G401.6 (cell line): ENCODE measurements around the gene RGL1.

Experiments used
- FAIRE-seq: peaks from 2 replicates; lab custom pipeline; 2012; peaks lifted over from hg19 to GRCh38; lab: Jason Lieb, UNC

RGL1 gene

DNA sequence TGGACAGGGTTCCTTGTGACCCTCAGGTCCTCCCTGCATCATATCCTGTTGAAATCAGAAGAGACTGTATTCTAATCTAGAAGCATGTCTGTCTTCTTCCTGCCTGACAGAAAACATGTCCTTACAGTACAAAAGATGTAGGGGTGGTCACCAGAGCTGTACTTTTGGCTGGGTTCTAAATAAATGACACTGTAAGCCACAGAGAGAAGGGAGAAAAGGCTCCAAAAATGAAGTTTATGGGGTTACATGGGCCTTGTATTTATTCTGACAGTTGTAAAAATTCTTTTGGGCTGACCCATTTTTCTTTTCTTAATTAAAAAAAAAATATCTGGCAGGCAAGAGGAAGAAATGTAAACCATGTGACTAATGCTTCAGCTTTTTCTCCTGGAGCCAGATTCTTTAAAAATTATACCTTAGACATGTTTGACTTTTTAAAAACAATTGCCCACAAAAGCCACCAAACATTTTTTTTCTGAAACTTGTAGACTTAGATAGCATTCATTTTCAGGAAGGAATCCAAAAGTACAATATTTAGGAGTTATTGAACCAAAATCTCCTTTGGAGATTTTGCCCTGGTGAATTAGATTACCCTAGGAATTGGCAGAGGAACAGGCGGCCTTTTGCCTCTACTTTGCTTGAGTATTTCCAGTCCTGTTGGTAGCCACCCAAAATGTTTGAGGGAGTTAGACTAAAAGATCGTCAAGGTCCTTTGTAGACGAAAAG lies 17.1 kb downstream of the RGL1 start:
- FAIRE-seq: no peak

DNA sequence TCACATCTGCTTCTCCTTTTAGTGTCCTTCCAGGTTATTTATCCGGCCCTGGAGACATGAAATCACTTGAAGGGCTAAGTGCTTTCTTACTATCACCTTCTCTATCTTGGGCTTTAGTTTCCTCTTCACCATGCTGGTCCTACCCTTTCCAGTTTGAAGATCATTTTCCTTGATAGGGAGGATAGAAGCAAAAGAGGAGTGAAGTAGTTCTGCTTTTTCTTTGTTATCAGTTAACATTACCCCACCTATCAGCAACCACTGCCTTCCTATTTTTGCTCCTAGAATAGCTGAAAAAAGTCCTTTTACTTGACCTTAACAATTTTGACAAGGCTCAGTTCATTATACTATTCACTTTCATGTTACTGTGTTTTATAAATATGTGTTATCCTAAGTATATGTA lies 19.4 kb downstream of the RGL1 start:
- no peak for FAIRE-seq

DNA sequence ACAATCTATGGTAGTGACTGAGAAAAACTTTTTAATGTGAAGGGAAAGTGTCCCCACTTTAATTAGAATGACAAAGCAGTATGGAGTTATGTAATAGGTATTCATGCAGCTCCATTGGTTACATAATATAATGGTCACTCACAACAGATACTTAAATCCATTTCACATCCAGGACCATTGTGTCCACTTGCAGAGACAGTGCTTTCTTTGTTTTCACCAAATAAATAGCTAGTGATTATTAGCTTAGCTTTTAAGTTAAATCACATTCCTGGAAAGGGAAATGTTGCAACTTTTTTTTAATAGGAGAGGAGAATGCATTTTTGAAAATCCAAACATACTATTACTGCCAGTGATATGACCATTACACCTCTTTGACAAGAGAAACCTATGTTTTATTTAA lies 22.9 kb downstream of the RGL1 start:
- FAIRE-seq: no peak

DNA sequence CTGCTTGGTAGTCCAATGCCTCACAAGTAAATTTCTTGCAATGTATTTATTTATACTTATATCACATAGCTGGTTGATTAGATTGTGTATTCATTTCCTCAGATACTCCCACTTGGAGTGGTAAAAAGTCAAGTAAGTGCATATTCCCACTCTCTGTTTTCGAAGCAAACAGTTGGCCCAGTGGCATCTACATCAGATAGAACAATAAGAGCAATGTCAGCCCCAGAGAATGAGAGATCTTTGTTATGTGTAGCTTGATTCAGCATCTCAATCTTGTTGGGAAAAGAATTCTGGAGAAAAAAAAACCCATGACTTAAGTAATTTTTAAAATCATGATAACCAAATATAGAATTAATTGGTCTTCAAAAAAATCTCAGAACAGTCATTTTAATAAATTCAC lies 25.5 kb downstream of the RGL1 start:
- no peak for FAIRE-seq

DNA sequence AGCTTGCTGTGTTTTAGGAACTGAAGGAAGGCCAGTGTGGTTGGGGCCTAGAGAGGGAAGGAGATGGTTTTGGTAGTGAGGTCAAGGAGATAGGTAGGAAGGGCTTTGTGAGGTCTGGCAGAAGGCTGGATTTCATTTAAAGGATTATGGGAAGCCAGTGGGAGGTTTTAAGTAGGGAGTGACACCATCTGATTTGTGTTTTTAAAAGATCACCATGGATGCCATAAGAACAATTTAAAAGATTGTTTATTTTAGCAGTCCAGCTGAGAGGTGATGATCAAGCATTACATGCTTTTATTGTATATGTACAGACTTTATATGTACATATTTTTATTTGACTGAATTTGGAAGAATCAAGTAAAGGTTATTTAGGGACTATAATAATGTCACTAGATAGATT lies 26.4 kb downstream of the RGL1 start:
- FAIRE-seq: peak; percentile 21

DNA sequence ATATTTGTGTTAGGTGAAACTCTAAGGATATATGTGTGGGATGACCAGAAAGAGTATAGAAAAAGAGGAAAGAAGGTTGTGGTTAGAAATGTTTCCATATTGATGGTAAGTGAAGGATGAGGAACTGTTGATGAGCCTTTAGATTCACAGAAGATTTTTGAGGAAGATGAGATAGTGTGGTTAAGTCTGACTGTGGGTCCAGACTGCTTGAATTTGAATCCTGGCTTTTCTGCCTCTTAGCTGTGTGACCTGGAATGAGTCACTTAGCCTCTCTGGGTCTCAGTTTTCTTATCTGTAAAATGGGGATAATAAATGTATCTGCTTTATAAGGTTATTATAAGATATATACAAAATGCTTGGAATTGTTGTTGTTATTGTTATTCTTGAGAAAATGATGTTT lies 27.5 kb downstream of the RGL1 start:
- no peak for FAIRE-seq

DNA sequence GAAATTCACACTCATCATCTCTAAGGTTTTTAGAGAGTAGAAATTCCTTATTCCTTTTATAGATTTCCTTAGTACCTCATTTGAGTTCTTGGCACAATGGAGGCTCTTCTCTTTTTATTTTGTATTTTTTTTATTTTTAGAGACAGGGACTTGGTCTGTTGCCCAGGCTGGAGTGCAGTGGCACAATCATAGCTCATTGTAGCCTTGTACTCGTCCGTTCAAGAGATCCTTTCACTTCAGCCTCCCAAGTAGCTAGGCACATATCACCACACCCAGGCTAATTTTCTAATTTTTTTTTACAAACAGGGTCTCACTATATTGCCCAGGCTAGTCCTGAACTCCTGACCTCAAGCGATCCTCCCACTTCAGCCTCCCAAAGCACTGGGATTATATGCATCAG lies 29.6 kb downstream of the RGL1 start:
- no peak for FAIRE-seq

DNA sequence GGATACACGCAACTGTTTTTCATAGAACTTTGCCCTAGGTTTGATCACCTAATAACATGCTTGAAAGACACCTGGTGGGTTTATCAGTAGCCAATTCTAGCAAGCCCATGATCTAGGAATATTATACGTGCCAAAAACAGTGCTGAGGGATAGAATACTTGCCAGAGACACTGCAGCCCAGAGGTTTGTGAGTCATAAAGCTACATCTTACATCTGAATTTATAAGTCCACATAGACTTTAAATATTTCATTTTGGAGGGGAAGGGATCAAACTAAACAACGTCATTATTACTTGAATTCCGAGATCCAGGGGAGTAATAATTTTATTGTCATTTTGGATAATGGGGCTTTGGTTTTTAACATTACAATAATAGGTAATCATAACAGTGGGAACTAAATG lies 31.7 kb downstream of the RGL1 start:
- FAIRE-seq: no peak

DNA sequence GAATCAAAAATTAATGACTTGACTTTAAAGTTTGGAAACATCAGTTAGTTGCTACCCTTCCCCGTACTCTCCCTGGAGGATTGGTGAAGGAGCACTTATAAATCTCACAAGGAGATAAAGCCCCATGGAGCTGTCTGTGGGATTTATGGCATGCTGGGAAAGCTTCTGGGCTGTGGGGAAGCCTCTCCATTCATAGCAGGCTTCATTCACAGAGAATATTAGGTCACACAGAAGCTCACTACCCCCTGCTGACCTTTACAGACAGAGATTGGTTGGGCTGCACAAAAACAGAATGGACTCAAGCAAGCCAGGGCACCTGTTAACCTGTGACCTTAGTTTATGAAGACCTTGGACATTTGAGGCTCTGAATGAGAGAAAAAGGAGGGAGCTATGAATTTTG lies 32.1 kb downstream of the RGL1 start:
- no peak for FAIRE-seq

DNA sequence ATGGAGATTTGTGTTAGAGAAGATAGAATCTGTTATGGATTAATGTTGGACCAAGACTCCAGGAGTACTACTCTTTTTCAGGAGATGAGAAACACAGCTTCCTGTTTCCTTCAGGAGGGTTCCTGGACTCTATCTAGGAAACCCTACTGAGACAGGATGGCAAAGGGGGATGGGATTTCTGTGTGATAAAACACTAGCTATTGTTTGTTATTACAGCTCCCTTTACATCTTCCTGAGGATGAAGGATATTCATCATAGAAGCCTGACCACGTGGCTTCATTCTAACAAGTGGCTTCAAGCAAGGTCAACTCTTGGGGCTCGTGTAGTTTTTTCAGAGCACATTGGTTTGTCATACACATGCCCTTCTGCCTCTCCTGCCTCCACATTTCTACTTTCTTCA lies 33.3 kb downstream of the RGL1 start:
- FAIRE-seq: no peak

DNA sequence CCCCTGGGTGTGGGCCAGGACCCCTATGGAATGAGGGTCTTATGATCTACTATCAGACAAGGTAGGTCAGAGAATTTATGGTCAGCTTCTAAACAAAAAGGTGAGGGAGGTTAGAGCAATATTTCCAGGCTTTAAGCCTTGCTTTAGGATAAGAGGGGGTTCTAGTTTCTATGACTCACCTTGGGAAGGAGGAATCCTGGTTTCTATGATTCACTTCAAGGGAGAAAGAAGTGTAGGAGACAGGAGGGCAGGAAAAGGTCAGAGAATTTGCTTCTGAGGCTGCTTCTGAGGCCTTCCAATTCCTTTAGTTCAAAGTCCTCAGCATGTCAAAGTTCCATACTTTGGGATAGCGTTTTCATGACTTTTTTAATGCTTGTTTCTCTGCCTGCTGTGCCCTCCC lies 35.2 kb downstream of the RGL1 start:
- FAIRE-seq: no peak

DNA sequence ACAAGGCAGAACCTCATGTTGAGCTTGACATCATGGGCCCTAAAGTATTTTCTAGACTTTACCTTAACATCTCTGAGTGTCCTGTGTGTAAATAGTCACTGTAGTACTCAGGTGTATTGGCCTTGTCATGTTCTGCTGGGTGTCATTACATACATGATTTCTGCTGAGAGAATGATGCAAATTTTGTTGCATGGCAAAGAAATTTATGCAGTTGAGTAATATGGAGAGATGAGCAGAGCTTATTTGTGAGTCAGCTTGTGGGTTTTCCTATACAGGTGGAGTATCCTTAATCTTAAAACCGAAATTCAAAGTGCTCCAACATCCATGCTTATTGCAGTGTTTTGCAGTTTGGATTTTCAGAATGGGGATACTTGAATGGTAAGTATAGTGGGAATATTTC lies 36.6 kb downstream of the RGL1 start:
- FAIRE-seq: no peak

DNA sequence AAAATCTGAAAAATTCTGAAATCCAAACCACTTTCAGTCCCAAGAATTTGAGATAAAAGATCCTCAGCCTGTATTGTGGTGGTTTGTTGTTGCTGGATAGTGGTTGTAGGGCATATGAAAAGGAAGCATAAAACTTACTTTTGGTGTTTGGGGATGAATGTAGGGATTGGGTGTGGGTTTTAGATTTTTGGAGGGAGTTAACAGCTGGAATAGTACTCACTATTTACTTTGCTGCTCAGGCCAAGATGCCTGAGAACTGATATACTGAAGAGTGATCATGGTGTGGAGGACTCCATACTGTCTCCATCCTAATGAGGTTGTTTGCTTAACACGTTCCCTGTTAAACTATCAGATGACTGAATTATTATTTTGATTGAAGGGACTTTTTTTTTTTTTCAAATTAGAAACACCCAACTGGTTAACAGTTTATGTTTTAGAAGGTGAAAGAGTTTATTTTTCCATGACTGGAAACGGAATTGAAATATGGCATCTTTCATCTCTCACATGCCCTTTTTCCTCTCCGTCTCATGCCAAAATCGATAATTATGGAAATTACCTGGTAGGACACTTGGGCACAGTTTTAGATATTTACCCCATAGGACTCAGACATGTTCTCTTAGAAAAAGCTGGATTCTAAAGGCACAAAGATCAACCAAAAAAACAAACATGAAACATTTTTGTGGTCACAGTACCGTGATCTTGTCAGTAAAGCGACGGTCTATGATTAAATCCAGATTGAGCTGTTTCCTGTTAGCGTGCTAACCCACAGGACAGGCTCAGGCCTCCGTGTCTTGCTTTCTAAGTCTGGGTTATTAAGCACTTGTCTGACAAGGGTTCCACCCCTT lies 37.3 kb downstream of the RGL1 start:
- no peak for FAIRE-seq

DNA sequence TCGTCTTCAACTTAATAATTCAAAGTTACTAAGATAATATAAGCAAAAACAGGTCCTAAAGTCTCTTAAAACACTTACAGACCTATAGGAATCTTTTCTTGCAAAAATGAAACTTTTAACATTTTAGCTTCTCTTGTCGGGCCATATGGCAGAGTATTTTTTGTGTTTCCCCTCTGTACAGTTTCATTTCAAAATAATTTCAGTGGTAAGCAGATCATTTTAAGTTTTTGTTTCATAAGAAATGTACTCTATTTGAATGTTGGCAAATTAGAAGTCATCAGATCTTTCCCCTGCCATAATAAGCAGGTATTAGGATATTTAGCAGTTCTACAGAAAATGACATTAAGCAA lies 37.9 kb downstream of the RGL1 start:
- no peak for FAIRE-seq

DNA sequence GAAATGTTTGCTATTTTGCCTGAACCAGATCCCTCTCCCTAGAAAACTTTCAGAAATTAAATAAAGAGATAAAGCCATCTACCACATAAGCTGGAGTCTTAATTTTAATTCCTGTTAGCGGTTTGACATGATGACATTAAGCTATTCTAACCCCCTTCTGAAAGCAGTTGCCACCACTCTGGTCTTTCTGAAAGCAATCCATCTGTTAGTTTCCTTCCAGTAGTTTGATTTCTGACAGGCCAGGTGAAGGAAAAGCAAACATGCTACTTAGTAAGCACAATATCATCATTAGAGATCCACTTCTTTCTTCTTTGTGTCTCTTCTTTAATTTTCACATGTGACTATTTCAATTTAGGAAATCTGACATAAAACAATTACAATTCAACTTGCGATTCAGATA lies 39.9 kb downstream of the RGL1 start:
- FAIRE-seq: no peak

DNA sequence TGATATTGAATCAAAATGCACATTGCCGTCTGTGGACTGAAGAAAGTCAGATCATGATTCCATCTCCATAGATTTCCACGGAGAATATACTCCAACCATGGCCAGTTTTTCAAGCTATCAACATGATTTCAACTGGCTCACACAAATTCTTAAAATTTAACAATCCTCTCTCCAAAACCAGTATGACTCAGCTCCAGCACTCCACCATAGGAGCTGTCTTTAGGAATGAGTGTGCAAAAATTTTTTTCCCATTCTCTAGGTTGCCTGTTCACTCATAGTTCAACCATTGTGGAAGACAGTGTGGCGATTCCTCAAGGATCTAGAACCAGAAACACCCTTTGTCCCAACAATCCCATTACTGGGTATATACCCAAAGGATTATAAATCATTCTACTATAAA lies 40.8 kb downstream of the RGL1 start:
- no peak for FAIRE-seq

DNA sequence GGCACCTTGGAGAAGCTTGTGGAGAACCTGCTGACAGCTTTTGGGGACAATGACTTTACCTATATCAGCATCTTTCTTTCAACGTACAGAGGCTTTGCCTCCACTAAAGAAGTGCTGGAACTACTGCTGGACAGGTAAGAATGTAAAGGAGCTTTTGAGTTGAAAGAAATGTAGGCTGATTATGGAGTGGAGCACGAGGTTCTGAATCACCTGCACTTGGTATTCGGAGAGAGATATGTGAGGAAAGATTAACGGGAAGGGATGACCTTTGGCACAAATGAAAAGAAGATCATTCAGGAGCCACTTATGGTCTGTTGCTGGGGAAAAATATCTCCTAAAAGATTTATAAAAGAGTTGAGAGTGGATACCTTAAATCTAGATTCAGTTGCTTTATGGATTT lies 42.7 kb downstream of the RGL1 start:
- no peak for FAIRE-seq

DNA sequence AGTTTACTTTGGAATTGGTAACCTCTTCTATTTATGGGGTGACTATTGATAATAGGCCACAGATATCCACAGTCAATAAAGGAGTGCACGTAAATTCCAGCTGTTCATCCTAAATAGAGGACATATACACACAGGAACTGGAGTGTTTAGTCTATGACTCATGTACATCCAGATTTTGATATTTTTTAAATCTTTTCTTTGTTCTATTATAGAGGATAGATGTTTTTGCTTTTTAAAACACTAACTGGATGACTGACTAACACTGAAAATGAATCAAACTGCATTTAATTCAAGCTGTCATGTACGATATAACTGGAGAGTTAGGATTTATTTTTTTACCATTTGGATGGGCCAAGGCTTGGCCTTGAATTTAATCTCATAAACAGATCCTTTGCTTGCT lies 45.9 kb downstream of the RGL1 start:
- no peak for FAIRE-seq

DNA sequence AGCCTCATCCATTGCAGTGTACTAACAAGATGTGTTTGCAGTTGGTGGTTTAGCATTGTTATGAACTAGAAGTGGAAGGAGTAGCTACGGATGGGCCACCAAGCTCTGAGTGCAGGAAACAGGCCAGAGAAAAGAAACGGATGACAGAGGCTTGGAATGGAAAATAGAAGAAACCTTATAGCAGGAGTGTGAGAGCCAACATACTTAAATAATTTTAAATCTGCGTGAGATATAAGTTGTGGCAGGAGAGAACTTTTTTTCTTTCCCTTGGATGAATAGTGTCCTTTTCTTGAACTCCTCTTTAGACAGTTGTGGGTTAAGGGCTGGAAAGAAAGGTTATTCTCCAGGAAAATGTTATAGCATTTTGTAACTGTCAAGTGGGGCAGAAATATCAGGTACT lies 54.2 kb downstream of the RGL1 start:
- no peak for FAIRE-seq

DNA sequence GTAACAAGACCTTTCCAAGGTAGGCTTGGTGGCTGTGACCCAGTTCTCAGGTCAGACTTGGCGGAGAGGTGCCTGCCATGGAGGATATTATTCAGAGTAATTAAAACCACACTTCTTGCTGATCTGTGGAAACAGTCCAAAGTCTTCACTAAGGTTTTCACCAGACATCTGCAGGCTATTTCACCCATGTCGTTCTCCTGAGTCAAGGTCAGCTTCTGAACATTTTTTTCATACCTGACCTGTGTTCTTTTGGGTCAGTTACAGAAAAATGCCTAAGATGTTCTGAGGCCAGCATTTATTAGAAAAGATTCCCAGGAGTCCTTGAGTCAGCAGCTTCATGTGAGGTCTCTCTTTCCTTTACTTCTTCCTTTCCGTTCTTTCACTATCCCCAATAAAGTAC lies 54.9 kb downstream of the RGL1 start:
- no peak for FAIRE-seq

DNA sequence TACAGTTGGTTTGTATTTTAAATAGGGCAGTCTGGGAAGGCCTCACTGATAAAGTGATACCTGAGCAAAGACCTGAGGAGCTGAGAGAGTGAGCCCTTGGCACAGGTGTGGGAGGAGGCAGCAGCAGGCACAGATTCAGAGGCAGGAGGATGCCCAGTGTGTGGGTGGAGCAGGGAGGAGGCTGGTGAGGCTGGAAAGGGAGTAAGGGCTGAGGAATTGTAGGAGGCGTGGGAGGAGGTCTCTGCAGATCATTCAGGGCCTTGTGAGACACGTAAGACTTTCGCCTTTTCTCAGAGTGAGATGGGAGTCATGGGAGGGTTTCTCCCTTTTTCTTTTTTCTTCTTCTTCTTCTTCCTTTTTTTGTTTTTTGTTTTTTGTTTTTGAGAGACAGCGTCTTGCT lies 58.0 kb downstream of the RGL1 start:
- no peak for FAIRE-seq

DNA sequence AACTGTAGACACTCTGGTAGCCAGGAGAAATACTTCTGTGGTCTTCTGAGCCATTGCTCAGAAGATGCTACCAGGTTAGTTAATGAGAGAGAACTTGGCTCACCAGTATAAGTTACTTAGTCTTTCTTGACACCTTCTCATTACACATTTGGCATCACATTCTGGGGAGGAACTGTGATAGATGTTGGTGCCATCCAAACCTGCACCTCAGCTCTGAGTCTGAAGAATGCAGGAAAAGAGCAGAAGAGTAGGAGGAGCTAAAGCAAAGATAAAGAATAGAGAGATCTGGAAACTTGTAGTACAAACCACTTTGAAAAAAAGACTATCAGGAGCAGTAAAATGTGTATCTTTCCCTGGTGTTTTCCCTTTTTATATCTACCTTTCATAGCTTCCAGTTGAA lies 58.9 kb downstream of the RGL1 start:
- no peak for FAIRE-seq

DNA sequence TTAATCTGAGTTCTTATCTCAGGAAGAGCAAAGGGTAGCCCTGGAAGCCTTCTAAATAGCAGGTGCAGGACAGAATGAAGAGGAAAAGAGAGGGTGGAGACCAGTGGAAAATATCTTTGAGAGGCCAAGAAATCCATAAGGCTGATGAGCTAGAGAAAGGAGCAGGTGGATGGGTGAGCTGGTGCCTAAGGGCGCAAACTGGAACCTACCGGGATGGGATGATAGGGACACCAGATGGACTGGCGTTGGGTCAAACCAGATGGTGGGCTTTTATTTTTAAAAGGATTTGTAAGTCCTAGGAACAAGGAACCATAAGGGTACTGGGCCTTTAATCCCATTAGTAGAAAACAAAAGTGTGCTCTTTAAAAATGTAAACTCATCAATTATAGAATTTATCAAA lies 59.7 kb downstream of the RGL1 start:
- FAIRE-seq: no peak

DNA sequence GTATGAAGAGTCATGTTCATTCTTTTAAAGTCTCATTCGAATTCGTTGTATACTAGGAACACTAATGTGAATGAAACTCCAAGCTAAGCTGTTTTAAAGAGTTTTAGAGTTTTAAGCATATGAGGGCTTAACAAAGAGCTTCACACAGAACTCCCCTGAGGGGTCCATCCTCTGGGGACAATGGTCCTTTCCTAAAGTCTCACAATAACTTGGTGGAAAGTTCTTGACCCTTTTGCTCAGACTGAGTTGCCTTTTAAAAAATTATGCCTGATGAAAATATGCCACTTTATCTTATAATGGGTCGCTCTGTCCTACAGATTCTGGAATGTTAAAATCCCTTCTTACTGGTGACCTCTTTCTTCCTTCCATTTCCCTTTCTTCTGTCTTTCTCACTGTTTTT lies 64.3 kb downstream of the RGL1 start:
- FAIRE-seq: no peak
